Tongue (tissue), 2 donors: ENCODE measurements around the gene TIGD3. TPM values are rescaled to one million over a fixed set of nuclear protein-coding genes. Genes with fewer than 3 reads are reported as not detected.

Source experiments
- DNase-seq: peaks from one replicate; pipeline ENCODE4 v3.0.0-alpha.2; 2015
- total RNA-seq: library from RNA; depleted of rRNA; stranded (reverse); fragments of >200 nt; gene quantifications from one replicate; pipeline ENCODE4 v1.2.3, GENCODE V29; 2014

Gene TIGD3
- total RNA-seq, 1 donor from 2014 or later = not detected

- no peak for DNase-seq
Measured at GRCh38 chr11:65390099-65390941, 35.8 kb downstream of the TIGD3 start.

DNA sequence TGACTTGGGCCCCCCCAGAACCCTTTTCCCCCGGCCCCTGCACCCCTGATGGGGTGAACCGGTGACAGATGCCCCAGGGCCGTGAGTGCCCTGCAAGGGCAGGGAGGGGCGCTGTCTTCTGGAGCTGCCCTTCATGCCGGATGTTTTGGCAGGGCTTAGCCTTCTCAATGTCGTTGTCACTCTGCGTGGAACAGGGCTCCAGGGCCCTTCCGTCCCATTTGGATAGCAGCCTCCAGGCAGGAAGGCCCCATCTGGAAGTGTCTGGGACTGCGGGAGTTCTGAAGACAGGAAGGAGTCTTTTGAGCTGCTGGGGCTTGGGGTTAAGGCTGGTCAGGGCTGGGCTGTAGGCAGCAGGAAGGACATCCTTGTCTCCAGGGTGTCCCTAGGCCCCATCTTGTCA is 36.4 kb downstream of the TIGD3 start:
- no peak for DNase-seq

DNA sequence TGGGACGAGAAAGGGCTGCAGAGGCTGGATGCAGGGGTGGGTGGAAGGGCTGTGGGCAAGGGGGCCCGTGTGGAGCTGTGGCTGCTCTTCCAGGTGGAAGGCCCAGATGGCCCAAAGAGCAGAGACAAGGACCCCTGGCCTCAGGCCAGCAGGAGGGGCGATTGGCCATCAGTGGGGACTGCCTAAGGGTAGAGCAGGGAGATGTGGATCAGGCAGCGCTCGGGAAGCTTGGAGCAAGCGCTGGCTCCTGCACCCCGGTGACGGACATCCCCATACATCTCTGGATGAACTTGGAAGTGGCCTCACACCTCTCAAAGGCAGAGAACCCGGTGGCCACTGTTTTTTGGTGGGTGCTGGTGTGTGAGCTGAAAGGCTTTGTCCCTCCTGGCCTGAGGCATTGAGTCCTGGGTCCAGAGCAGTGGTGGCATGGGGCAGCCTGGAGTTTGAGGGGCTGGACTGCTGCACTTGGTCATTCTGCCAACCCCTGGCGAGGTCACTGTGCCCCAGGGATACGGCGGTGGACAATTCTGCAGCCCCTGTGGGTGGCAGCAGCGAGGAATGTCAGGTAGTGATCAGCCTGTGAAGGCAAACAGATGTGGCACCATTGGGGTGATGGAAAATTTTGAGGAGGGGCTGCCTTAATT is 37.8 kb downstream of the TIGD3 start:
- no peak for DNase-seq

GRCh38 chr11:65392899-65393298 is 38.3 kb downstream of the TIGD3 start:
- DNase-seq = no peak

DNA sequence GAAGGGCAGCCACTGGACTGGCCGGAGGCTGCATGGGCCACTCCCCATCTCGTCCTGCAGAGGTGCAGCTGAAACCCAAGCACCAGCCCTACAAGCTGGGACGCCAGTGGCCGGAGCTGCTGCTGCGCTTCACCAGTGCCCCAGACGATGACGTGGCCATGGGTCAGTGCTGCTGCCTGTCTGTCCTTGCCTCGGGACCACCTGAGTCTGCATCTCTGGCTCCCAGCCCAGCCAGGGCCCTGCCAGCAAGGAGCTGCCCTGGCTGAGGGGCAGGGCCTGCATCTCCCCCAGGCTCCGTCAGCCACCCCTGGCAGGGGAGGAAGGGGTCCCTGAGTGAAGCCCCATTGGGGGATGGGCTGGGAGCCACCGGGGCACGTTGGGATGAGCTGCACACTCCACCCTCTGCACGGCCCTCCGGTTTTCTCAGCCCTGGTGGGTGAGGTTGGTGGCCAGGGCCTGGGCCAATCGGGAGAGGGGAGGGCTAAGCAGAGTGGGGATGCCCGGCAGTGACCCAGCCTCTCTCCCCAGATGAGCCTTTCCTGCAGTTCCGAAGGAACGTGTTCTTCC is 39.0 kb downstream of the TIGD3 start:
- no peak for DNase-seq

- DNase-seq = no peak
Measured at GRCh38 chr11:65394125-65394536, 39.6 kb downstream of the TIGD3 start.

DNA sequence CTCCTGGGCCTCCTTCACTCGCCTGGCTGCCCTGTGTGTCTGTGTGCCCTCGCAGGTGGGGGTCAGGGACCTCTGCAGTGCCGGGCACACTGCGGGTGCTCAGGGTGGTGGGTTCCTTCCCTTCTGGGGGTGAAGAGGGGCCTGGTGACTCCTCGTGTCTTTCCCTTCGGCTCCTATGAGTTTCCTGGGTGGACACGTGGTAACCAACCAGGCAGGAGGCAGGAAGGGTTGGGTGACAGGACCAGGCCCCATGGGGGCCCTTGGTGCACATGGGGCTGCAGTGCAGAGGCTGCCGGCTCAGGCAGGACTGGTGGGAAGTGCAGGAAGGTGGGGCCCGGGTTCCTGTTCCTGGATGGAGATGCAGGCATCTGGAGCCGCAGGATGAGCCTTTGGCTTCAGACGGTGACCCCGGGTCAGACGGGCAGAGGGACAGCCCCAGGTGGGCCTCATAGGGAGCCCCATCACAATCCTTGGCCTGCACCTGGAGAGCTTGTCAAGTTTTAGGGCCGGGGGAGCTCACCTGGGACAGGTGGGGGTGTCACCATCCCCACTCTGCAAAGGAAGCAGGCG is 41.5 kb downstream of the TIGD3 start:
- DNase-seq = no peak

- no peak for DNase-seq
Measured at GRCh38 chr11:65396769-65397745, 42.5 kb downstream of the TIGD3 start.

- DNase-seq = no peak
Measured at GRCh38 chr11:65398362-65398910, 43.9 kb downstream of the TIGD3 start.

- no peak for DNase-seq
Measured at GRCh38 chr11:65399249-65399648, 44.7 kb downstream of the TIGD3 start.

DNA sequence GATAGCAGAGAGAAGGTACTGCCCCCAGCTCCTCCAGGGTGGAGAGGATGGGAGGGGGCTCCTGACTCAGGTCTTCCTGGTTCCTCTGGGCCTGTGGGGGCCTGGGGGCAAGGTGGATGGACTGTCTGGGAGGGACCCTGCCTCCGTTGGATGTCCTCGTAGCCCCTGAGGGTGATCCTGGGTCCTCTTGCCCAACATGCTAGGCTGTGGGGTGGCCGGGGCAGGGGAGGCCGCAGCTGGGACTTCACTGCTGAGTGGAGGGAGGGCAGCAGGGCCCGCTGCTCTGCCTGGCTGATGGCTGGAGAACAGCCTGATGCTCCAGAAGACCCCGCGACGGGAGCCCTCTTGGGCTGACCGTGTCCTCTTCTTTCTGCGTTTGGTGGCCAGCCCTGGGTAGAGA is 45.3 kb downstream of the TIGD3 start:
- no peak for DNase-seq

DNA sequence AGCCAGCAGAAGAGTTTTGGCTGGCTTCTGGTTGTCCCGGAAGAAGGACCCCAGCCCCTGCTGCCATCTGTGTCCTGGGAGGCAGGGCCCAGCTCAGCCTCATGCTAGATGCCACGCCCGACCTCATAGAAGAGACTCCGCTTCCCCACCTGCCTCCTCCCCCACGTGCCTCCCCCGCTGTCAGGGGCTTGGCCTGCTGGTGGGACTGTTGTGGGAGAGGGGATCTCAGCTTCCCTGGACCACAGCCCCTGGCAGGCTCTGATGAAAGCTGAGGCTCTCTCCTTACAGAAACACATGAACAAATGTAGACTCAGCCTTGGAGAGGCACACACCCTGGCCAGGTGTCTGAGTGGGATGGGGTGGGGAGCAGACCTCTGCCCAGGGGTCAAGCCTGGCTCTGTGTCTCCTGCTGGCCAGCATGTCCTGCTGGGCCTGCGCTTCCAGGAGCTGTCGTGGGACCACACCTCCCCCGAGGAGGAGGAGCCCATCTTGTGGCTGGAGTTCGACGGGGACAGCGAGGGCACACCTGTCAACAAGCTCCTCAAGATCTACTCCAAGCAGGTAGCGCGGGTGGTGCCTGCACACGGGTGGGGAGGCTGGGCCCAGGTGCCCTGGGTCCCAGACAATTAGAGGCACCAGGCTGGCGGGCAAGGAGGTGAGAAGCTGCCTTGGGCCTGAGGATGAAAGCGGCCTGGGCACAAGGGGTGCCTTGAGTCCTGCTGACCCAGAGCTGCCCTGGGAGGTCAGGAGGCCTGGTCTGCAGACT is 45.9 kb downstream of the TIGD3 start:
- no peak for DNase-seq

- DNase-seq = no peak
Measured at GRCh38 chr11:65401073-65401802, 46.7 kb downstream of the TIGD3 start.

- DNase-seq = no peak
Measured at GRCh38 chr11:65401803-65402248, 47.3 kb downstream of the TIGD3 start.

GRCh38 chr11:65402790-65403189 is 48.2 kb downstream of the TIGD3 start:
- no peak for DNase-seq

- DNase-seq = no peak
Measured at GRCh38 chr11:65403607-65404121, 49.1 kb downstream of the TIGD3 start.

GRCh38 chr11:65404210-65404609 is 49.7 kb downstream of the TIGD3 start:
- no peak for DNase-seq

DNA sequence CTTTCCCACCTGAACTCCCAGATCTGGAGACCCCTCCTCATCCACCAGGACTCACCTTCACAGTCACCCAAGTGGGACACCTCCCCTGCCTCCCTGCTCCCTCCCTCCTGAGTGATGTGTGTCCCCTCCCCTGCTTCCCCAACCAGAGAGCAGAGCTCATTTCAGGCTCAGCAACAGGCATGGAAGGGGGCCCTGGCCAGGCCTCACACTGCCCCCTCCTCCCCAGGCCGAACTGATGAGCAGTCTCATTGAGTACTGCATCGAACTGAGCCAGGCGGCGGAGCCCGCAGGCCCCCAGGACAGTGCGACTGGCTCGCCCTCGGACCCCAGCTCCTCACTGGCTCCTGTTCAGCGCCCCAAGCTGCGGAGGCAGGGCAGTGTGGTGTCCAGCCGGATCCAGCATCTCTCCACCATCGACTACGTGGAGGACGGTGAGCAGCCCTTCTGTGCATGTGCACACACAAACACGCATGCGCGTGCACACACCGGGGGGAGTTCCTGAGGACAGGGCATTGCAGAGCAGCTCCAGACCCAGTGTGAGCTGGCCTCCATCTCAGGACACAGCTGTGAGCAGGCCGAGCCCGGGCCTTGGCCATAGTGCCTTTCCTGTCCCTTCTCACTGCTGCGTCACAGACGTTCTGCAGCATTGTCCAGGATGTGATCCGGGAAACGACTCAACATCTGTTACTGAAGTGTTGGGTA is 50.2 kb downstream of the TIGD3 start:
- DNase-seq = no peak
